Measurements from ENCODE around the gene IGF1R.

IGF1R gene

DNA sequence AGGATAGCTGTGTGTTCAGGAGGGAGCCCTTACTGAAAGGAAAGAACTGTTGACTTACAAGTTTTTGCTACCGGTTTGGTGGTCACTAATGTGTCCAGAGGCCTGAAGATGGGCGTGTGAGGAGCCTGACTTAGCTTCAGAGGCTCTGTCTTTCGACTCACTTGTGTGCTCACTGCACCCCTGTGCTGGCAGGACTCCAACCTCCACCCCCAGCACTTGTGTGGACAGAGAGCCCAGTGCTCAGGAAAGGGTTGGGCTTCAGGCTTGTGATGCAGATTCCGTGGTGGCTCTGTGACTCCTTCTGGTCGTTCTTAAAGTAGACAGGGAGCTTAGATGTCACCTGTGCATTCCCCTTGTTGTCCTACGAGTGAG, 258.4 kb downstream of the IGF1R start:
- no peak overlapping the region for H3K4me3 ChIP-seq (replicated peaks; ENCODE audit: insufficient read depth, low read length)
- no peak overlapping the region for H3K27ac ChIP-seq (replicated peaks)
- no peak for DNase-seq (ENCODE audit: low read depth in 1 of 2, low spot score in 1 of 2)
- TF ChIP-seq, protein P1, sequence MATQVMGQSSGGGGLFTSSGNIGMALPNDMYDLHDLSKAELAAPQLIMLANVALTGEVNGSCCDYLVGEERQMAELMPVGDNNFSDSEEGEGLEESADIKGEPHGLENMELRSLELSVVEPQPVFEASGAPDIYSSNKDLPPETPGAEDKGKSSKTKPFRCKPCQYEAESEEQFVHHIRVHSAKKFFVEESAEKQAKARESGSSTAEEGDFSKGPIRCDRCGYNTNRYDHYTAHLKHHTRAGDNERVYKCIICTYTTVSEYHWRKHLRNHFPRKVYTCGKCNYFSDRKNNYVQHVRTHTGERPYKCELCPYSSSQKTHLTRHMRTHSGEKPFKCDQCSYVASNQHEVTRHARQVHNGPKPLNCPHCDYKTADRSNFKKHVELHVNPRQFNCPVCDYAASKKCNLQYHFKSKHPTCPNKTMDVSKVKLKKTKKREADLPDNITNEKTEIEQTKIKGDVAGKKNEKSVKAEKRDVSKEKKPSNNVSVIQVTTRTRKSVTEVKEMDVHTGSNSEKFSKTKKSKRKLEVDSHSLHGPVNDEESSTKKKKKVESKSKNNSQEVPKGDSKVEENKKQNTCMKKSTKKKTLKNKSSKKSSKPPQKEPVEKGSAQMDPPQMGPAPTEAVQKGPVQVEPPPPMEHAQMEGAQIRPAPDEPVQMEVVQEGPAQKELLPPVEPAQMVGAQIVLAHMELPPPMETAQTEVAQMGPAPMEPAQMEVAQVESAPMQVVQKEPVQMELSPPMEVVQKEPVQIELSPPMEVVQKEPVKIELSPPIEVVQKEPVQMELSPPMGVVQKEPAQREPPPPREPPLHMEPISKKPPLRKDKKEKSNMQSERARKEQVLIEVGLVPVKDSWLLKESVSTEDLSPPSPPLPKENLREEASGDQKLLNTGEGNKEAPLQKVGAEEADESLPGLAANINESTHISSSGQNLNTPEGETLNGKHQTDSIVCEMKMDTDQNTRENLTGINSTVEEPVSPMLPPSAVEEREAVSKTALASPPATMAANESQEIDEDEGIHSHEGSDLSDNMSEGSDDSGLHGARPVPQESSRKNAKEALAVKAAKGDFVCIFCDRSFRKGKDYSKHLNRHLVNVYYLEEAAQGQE (IDR thresholded peaks at IDR 0.05; ENCODE audit: insufficient replicate concordance, low read depth) = no peak
- TF ChIP-seq POLR2AphosphoS5 (IDR thresholded peaks at IDR 0.05; ENCODE audit: low read depth) (no peak), SPI1 (IDR thresholded peaks at IDR 0.05; ENCODE audit: borderline replicate concordance, low read depth) (no peak), GABPA (IDR thresholded peaks at IDR 0.05; ENCODE audit: low read depth) (no peak)
- TF ChIP-seq, protein P2, sequence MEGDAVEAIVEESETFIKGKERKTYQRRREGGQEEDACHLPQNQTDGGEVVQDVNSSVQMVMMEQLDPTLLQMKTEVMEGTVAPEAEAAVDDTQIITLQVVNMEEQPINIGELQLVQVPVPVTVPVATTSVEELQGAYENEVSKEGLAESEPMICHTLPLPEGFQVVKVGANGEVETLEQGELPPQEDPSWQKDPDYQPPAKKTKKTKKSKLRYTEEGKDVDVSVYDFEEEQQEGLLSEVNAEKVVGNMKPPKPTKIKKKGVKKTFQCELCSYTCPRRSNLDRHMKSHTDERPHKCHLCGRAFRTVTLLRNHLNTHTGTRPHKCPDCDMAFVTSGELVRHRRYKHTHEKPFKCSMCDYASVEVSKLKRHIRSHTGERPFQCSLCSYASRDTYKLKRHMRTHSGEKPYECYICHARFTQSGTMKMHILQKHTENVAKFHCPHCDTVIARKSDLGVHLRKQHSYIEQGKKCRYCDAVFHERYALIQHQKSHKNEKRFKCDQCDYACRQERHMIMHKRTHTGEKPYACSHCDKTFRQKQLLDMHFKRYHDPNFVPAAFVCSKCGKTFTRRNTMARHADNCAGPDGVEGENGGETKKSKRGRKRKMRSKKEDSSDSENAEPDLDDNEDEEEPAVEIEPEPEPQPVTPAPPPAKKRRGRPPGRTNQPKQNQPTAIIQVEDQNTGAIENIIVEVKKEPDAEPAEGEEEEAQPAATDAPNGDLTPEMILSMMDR (IDR thresholded peaks at IDR 0.05; ENCODE audit: insufficient read depth, low read length) = no peak
- no peaks in the 10 kb centered on the region for H3K27me3 ChIP-seq (ENCODE audit: insufficient read depth, poor library complexity, severe bottlenecking)

DNA sequence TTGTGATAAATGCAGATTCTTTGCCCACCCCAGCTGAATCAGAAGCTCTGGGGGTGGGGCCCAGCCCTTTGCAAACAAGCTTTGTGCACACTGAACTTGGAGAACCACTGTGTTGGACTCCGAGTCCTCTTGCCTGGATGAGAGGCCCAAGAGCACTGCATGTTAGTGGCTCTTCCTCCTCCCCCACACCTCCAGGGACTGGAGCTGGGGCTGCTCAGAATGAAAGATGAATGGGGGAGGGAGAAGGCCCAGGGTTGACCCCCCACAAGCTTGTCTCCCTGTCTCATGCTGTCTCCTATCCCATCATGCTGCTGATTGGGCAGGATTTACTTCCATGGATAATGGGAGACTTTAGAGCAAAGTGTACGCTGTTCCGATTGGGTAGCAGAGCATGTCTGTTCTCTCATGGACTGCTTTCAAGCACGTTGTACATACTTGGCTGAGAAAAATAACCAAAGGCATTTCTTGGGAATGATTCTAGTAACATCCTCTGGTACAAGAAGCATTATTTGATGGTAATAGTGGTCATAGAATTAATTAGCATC, 259.7 kb downstream of the IGF1R start:
- H3K27me3 ChIP-seq (ENCODE audit: insufficient read depth, poor library complexity, severe bottlenecking) = no peaks in the 10 kb centered on the region
- H3K27ac ChIP-seq (replicated peaks) = no peak overlapping the region
- TF ChIP-seq SPI1 (IDR thresholded peaks at IDR 0.05; ENCODE audit: borderline replicate concordance, low read depth) = no peak
- TF ChIP-seq POLR2AphosphoS5 (IDR thresholded peaks at IDR 0.05; ENCODE audit: low read depth) = no peak
- TF ChIP-seq, protein P2 (IDR thresholded peaks at IDR 0.05; ENCODE audit: insufficient read depth, low read length) = no peak
- no peak for TF ChIP-seq GABPA (IDR thresholded peaks at IDR 0.05; ENCODE audit: low read depth)
- TF ChIP-seq, protein P1 (IDR thresholded peaks at IDR 0.05; ENCODE audit: insufficient replicate concordance, low read depth) = no peak
- no peak for DNase-seq (ENCODE audit: low read depth in 1 of 2, low spot score in 1 of 2)
- H3K4me3 ChIP-seq (replicated peaks; ENCODE audit: insufficient read depth, low read length) = no peak overlapping the region

DNA sequence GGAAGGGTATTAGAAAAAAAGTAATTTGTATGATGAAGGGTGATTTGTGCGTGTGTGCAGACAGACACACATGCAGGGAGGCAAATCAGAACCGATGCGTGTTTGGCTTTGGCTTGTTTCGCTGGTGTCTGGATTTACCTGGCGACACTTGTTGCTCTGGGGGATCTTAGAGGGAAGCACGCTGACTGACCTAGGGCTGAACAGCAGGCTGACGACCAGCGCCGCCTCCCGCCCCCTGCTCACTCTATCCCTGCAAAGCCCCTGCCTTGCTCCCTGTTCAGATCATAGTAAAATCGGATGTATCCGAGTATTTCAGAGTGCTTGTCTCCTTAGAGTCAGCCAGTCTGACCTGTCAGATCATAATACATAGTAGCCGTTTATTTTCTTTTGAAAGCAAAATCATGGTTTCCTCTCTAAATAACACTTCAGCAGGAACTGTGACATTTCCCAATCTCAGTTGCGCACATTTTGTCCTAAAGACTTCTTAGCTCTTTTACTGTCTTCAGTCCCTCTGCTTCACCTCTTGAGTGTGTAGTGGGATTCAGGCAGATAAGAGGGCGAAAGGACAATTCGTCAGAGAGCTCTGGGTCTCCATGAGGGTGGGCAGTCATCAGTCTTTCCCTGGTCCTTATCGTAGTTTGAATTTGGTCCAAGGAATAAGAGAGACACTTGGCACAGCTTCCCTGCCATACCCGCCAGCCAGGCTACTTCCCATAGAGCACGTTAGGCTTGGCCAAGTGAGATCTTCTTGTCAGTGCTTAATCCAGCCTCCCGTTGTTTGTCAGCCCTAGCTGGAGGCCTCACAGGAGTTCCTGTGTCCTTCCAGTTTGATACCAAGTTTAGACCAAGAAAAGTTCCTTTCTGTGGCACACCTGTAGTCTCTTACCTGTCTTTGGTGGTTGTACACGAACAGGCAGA, 261.9 kb downstream of the IGF1R start:
- TF ChIP-seq, protein P2 (IDR thresholded peaks at IDR 0.05; ENCODE audit: insufficient read depth, low read length) = no peak
- TF ChIP-seq, protein P1 (IDR thresholded peaks at IDR 0.05; ENCODE audit: insufficient replicate concordance, low read depth) = no peak
- TF ChIP-seq SPI1 (IDR thresholded peaks at IDR 0.05; ENCODE audit: borderline replicate concordance, low read depth) (no peak), POLR2AphosphoS5 (IDR thresholded peaks at IDR 0.05; ENCODE audit: low read depth) (no peak), GABPA (IDR thresholded peaks at IDR 0.05; ENCODE audit: low read depth) (no peak)
- Histone ChIP-seq H3K27me3 (ENCODE audit: insufficient read depth, poor library complexity, severe bottlenecking) (no peaks in the 10 kb centered on the region), H3K4me3 (replicated peaks; ENCODE audit: insufficient read depth, low read length) (no peak overlapping the region), H3K27ac (replicated peaks) (no peak overlapping the region)
- no peak for DNase-seq (ENCODE audit: low read depth in 1 of 2, low spot score in 1 of 2)
